NCI-H1105 (cell line): ENCODE results near the gene FSTL3.
"Not testable (repeated sequence)": the region's sequence is repeated elsewhere in the genome, so short reads cannot be mapped to it uniquely, and the experiment has no call there.

Experiments used
- DNase-seq: peaks from one replicate; lab custom pipeline; 2025; lab: John Stamatoyannopoulos, UW

Gene FSTL3

GRCh38 chr19:682678-683320 is 6.6 kb downstream of the FSTL3 start:
- no peak for DNase-seq

DNA sequence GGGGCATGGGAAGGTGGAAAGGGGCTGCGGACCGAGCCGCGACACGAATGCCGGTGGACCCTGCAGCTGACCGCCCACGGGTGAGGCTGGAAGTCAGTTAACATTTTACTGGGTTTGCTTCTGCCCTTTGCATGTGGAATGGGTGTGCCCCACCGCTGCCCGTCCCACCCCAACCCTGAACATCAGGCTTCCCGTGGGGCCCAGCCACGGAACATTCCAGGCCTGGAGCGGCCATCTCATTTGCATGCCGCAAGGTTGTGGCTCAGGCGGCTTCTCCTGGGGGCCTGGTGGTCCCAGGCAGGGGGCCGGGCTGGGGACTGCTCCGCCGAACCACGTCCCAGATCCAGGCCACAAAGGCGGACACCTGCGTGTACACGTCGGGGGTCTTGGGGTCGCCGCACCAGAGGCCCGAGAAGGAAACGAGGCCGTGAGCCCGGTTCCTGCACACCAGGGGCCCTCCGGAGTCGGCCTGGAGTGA is 9.3 kb downstream of the FSTL3 start:
- DNase-seq: no peak

GRCh38 chr19:686589-687297 is 10.6 kb downstream of the FSTL3 start:
- DNase-seq: no peak

- DNase-seq: no peak
Observed at GRCh38 chr19:687569-688166, 11.5 kb downstream of the FSTL3 start.

DNA sequence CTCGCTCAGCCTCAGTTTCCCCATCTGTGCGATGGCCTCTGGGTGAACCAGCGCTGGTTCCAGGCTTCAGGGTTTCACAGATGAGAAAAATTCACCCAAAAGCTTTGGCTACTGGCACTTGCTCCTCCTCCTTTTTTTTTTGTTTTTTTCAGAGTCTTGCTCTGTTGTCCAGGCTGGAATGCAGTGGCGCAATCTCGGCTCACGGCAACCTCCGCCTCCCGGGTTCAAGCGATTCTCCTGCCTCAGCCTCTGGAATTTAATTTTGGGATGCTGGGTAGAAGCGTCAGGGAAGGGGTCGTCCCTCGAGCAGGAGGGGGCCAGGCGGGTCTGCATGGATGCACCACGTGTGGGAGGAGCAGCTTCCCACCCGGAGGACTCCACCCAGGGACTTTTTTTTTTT is 12.0 kb downstream of the FSTL3 start:
- no peak for DNase-seq

DNA sequence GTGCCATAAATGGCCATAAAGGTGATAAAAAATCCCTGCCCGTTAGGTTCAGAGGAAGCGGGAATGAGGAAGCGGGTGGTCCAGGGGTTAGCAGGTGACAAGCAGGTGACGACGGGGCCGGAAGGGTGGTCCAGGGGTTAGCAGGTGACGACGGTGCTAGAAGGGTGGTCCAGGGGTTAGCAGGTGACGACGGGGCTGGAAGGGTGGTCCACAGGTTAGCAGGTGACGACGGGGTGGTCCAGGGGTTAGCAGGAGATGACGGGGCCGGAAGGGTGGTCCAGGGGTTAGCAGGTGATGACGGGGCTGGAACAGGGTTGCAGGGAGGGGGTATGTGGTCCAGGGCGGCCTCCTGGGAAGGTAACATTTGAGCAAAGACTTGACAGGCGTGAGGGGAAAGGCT is 12.8 kb downstream of the FSTL3 start:
- DNase-seq: no peak

DNA sequence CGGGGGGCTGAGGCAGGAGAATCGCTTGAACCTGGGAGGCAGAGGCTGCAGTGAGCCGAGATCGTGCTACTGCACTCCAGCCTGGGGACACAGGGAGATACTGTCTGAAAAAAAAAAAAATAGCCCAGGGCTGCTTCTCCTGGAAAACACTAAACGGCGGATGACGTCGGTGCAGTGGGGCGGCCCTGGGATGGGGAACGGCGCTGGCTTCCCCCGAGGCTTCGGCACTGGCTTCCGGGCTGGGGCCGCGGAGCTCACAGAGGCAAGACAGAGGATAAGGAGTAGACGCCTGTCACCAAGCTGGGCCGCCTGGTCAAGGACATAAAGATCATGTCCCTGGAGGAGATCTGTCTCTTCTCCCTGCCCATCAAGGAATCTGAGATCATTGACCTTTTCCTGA is 14.0 kb downstream of the FSTL3 start:
- no peak for DNase-seq

DNA sequence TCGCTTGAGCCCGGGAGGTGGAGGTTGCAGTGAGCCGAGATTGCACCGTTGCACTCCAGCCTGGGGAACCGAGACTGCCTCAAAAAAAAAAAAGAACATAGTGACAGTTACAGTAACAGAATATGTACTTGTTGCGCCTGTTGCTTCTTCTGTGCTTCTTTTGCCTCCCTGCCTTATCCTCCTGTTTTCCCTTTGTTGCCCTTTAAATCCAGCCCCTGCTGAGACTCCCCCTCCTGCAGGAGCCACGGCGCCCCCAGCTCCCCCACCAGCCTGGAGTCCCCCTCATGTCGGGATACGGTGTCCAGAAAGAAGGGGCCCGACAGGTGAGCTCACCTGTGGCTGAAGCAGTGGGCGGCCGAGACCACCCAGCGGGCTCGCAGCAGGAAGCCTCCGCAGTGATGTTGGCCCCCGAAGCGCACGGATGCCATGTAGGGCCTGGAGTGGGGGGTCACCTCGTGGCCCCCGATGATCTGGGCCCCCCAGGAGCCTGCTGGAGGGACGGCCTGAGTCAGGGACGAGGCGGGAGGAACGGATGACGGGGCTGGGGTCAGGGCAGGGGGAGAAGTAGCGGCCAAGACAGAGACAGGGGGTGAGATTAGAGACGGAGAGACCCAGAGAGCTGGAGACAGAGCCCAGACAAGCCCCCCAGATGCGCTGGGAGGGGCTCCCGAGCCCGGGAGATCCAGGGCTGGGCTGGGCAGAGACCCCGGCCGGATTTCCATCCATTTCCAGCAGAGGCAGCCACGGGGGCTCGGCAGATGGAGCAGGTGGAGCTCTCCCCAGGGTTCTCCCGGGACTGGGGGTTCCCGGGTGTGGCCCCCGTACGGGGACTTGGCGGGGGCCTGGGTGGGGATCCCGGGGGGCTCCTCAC is 18.5 kb downstream of the FSTL3 start:
- no peak for DNase-seq

- DNase-seq: no peak
Observed at GRCh38 chr19:695352-695949, 19.3 kb downstream of the FSTL3 start, which contains the start of gene PRSS57. PRSS57 (minus strand) TSS chr19:695452; CDS start chr19:695430, 22 bp downstream.

GRCh38 chr19:698529-698928 is 22.3 kb downstream of the FSTL3 start:
- DNase-seq: not testable (repeated sequence)

DNA sequence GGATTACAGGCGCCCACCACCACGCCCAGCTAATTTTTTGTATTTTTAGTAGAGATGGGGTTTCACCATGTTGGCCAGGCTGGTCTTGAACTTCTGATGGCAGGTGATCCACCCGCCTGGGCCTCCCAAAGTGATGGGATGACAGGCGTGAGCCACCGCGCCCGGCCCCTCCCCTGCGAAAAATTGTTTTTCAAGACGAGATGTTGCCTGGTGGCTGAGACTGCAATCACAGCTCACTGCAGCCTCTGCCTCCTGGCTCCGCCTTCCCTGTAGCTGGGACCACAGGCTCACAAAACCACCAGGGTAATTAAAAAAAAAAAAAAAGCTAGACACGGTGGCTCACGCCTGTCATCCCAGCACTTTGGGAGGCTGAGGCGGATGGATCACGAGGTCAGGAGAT is 23.7 kb downstream of the FSTL3 start:
- DNase-seq: not testable (repeated sequence)

DNA sequence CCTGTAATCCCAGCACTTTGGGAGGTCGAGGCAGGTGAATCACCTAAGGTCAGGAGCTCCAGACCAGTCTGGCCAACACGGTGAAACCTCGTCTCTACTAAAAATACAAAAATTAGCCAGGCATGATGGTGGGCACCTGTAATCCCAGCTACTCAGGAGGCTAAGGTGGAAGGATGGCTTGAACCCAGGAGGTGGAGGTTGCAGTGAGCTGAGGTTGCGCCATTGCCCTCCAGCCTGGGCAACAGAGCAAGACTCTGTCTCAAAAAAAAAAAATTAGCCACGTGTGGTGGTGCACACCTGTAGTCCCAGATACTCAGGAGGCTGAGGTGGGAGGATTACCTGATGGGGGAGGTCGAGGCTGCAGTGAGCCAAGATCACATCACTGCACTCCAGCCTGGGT is 26.7 kb downstream of the FSTL3 start:
- not testable (repeated sequence) for DNase-seq

DNA sequence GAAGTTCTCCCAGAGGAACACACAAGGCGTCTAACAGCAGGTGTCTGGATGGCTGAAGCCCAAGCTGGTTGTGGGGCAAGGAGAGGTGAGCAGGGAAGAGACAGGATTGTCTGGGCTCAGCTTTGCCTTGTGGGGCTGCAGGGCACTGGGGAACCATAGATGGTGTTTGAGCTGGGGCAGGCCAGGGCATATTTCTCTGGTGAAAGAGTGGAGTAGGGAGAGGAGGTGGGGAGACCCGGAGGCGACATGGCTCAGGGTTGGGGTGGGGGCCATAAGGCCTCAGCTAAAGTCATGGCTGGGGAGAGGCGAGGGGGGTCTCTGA is 27.1 kb downstream of the FSTL3 start:
- DNase-seq: no peak

DNA sequence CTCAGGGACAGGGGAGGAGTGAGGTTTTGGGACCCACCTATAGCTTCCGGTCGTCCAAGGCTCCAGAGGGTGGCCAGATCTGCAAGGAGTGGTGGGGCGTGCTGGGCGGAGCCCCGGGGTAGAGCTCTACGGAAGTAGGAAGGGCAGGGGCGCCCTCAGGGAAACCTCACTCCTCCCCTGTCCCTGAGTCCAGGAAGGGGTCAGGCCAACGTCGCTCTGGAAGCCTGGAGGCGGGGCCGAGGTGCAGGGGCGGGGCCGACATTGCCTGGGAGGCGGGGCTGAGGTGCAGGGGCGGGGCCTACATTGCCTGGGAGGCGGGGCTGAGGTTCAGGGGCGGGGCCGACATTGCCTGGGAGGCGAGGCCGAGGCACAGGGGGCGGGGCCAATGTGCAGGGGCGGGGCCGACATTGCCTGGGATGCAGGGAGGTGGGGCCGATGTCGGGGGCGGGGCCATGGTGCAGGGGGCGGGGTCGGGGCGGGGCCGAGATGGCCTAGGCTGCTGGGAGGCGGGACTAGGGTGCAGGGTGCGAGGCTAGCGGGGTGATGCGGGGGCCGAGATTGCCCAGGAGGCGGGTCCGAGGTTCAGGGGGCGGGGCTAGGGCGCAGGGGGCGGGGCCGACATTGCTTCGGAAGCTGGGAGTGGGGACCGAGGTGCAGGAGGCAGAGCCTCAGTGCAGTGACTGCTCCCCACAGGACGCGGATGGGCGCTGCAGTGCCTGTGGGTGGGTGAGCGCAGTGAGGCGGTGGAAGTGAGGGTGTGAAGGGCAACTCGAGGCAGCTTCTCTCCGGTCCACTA is 27.7 kb downstream of the FSTL3 start:
- no peak for DNase-seq

GRCh38 chr19:704447-704741 is 28.2 kb downstream of the FSTL3 start:
- DNase-seq: no peak

DNA sequence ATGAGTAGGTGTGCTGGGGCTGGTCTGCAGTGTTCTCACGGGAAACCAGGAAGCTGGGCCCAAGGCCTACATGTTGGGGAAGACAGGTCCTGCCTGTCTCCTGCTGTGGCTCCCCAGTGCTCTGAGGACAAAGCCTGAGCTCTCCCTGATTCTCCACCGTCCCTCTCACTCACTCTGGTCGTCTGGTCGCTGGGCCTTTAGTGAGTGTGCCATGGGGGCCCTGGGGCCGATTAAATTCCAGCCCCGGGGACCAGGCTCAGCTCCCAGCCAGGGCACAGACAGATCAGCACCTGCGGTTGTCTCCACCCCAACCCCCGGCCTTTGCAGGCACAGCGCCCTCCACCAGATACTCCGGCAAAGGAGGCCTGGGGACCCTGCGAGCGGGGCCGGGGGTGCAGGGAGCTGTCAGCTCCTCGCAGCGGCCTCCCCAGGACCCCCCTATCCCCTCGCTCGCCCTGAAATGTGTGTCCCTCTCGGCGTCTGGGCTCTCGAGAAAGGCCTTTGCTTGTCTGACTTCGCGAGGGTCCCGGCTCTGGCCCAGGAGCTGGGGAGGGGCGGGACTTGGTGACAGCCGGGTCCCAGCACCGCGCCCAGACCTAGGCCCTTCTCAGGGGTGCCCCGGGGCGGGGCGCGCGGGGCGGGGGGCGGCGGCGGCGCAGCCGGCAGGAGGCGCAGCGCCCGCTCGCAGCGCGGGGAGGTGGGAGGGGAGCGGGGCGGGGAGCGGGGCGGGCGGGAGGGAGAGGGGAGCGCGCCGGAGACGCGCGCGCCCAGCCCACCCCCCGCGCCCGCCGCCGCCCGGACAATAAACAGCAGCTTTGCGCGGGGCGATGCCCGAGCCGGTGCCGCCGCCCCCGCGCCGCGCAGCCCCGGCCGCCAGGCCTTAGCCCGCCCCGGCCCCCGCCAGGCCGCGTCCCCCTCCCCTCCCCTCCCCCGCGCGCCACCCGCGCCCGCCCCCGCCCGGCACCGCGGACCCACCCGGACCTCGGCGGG is 32.3 kb downstream of the FSTL3 start, which contains the start of gene PALM:
TSS of gene PALM (plus strand) at position 782 of the 990 bp plus-strand sequence. CDS start 212 bp downstream, outside the sequence.
- DNase-seq: peak; percentile 23

DNA sequence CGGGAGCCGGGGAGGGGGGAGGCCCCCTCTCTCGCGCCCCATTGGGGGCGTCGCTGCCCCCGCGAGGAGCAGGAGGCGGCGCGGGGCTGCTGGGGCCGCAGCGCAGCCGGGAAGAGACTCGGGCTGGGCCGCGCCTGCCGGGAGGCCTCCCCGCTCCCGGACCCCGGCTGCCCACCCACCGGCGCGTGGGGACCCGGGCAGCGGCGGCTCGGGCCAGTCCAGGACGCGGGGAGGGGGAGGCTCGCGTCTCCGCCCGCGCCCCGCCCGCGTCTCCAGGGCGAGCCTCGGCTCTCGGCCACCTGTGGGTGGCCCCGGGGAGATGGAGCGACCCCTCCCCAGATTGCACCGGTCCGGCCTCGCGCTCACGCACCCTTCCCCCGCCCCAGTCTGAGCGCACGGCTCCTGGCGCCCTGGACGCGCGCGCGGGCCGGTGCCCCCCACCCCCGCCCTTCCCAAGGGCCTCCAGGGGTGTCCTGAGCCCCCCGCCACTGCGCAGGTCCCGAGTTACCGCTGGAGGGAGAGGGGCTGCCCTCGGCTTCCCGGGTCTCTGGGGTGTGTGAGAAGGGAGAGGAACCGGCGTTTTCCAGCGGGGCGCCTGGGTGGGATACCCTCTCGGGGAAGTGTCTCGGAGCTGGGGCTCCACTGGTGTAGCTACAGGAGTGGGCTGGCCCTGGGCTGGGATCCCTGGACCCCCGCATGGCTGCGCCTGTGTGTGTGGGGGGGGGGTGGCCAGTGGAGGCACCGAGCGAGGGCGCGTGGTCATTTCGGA is 33.2 kb downstream of the FSTL3 start:
- DNase-seq: no peak

- DNase-seq: no peak
Observed at GRCh38 chr19:709965-710571, 33.9 kb downstream of the FSTL3 start.

DNA sequence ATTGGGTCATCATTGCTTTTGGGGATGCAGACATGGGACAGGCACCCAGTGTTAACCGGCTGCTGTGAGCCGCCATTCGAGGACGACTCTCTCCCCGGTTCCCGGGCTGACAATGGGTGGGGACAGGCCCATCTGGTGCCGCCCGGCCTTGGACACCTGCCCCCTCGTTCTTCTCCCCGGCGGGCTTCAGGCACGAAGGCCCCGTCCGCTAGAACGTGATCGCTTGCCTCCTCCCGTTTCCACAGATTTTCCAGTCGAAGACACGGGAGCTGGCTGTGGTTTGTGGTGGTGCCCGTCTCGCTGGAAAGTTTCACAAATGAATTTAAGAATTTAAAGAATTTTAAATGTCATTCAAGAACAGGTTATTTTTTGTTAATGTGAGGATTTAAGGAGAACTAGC is 34.6 kb downstream of the FSTL3 start:
- DNase-seq: no peak
